Endothelial cell (in vitro differentiated cells): ENCODE results near the gene CEBPB. TPM values are rescaled to one million over a fixed set of nuclear protein-coding genes. Genes with fewer than 3 reads are reported as not detected.

Experiments used
- DNase-seq: peaks from one replicate; pipeline ENCODE4 v3.0.0; 2021; ENCODE audit warnings: low spot score
- H3K27ac Mint-ChIP-seq: one replicate; pipeline ENCODE4 v1.8.0; 2021; ENCODE audit warnings: mixed read lengths, inconsistent platforms; ENCODE audit not compliant: unreplicated experiment
- H3K27me3 Mint-ChIP-seq: one replicate; pipeline ENCODE4 v1.8.0; 2021; ENCODE audit warnings: mild to moderate bottlenecking, moderate library complexity, mixed read lengths, inconsistent platforms; ENCODE audit not compliant: unreplicated experiment
- H3K36me3 Mint-ChIP-seq: one replicate; pipeline ENCODE4 v1.8.0; 2021; ENCODE audit warnings: mild to moderate bottlenecking, low read depth, mixed read lengths, inconsistent platforms; ENCODE audit not compliant: unreplicated experiment
- H3K4me1 Mint-ChIP-seq: one replicate; pipeline ENCODE4 v1.8.0; 2021; ENCODE audit warnings: mild to moderate bottlenecking, mixed read lengths, inconsistent platforms; ENCODE audit not compliant: unreplicated experiment
- H3K4me3 Mint-ChIP-seq: one replicate; pipeline ENCODE4 v1.8.0; 2021; ENCODE audit warnings: mild to moderate bottlenecking, mixed read lengths, inconsistent platforms; ENCODE audit not compliant: unreplicated experiment
- H3K9me3 Mint-ChIP-seq: one replicate; pipeline ENCODE4 v1.8.0; 2021; ENCODE audit warnings: mixed read lengths, inconsistent platforms; ENCODE audit not compliant: unreplicated experiment
- total RNA-seq: library from RNA; stranded (reverse); fragmentation: NEBNext Ultra II Directional; extraction: Animal tissue kit (Norgen Biotek cat#: 25700); gene quantifications from one replicate; pipeline ENCODE4 v1.2.1, GENCODE V29; 2021; ENCODE audit not compliant: unreplicated experiment
- TF ChIP-seq, protein P1 (sequence below): fragments of 200-600 bp; sonication (generic); IDR thresholded peaks from one replicate; pipeline ENCODE4 v1.5.0; 2021; ENCODE audit warnings: antibody characterized with exemption; ENCODE audit not compliant: unreplicated experiment

The CEBPB gene
- total RNA-seq, 1 donor from 2014 or later, result 28.1 TPM

DNA sequence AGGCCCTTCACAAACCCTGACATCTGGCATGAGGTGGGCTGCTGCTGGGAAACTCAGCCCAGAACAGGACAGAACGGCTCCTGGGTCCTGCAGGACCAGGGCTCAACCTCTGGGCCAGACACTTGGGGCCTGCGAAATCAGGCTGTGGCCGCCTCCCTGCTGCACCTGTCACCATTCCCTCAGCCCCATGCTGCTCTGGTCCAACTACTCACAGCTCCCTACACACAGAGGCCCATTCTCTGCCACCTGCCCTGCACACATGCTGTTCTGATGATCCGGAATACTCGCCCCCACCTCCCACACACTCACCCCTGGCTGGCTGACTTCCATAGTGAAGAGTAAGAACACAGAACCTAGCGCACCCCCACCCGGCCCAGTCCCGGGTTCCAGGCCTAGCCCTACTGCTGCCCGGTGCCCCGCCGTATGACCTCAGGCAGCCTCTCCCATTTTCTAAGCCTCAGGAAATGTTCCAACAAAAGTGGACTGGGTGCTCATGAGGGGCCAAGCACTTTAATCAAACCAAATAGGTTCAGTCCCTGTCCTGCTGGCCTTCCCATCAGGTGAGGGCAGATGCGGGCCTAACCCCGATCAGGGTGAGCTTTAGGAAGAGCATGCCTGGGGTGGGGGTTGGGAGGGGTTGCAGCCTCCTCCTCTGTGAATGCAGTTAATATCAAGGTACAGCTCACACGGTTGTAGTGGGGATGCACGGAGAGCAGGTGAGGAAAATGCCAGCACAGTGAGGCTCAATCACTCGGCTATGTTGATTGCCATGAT, 41.0 kb upstream of the CEBPB start:
- no peak overlapping the region for H3K27ac Mint-ChIP-seq
- DNase-seq, result no peak
- no peak overlapping the region for H3K4me3 Mint-ChIP-seq
- TF ChIP-seq, protein P1, sequence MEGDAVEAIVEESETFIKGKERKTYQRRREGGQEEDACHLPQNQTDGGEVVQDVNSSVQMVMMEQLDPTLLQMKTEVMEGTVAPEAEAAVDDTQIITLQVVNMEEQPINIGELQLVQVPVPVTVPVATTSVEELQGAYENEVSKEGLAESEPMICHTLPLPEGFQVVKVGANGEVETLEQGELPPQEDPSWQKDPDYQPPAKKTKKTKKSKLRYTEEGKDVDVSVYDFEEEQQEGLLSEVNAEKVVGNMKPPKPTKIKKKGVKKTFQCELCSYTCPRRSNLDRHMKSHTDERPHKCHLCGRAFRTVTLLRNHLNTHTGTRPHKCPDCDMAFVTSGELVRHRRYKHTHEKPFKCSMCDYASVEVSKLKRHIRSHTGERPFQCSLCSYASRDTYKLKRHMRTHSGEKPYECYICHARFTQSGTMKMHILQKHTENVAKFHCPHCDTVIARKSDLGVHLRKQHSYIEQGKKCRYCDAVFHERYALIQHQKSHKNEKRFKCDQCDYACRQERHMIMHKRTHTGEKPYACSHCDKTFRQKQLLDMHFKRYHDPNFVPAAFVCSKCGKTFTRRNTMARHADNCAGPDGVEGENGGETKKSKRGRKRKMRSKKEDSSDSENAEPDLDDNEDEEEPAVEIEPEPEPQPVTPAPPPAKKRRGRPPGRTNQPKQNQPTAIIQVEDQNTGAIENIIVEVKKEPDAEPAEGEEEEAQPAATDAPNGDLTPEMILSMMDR, result no peak
- H3K27me3 Mint-ChIP-seq, result peaks cover 10% of the 10 kb centered on the region
- peaks cover 61% of the 10 kb centered on the region for H3K4me1 Mint-ChIP-seq
- H3K36me3 Mint-ChIP-seq, result peaks cover 20% of the 10 kb centered on the region
- no peaks in the 10 kb centered on the region for H3K9me3 Mint-ChIP-seq

DNA sequence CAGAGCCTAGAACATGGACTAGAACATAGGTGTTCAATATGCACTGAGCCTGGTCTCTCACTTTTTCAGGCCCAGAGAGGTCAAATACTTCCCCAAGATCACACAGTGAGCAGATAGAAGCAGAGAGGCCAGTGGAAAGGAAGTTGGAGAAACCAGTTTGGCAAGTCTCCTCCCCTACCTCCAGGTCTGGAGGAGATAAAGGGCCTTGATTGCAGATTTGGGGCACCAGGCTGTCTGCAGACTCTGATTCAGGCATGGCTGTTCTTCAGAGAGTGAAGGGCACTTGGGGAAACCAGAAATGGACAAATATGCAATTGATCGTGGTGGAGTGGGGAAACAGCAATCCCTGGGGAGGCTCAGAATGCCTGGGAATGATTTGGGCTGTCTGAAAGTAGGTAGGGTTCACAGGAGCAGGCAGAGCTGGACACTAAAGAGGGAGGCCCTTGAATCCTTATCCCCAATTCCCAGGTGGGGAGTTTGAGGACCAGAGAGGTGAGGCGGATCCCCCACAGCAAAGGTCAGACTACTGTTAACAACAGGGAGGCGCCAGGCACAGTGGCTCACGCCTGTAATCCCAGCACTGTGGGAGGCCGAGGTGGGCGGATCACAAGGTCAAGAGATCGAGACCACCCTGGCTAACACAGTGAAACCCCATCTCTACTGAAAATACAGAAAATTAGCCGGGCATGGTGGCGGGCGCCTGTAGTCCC, 39.4 kb upstream of the CEBPB start:
- H3K9me3 Mint-ChIP-seq, result no peaks in the 10 kb centered on the region
- H3K27ac Mint-ChIP-seq, result no peak overlapping the region
- peaks cover 10% of the 10 kb centered on the region for H3K27me3 Mint-ChIP-seq
- peaks cover 16% of the 10 kb centered on the region for H3K36me3 Mint-ChIP-seq
- peaks cover 57% of the 10 kb centered on the region for H3K4me1 Mint-ChIP-seq
- no peak for DNase-seq
- peak overlapping the region; percentile 19 for H3K4me3 Mint-ChIP-seq
- TF ChIP-seq, protein P1, result no peak

DNA sequence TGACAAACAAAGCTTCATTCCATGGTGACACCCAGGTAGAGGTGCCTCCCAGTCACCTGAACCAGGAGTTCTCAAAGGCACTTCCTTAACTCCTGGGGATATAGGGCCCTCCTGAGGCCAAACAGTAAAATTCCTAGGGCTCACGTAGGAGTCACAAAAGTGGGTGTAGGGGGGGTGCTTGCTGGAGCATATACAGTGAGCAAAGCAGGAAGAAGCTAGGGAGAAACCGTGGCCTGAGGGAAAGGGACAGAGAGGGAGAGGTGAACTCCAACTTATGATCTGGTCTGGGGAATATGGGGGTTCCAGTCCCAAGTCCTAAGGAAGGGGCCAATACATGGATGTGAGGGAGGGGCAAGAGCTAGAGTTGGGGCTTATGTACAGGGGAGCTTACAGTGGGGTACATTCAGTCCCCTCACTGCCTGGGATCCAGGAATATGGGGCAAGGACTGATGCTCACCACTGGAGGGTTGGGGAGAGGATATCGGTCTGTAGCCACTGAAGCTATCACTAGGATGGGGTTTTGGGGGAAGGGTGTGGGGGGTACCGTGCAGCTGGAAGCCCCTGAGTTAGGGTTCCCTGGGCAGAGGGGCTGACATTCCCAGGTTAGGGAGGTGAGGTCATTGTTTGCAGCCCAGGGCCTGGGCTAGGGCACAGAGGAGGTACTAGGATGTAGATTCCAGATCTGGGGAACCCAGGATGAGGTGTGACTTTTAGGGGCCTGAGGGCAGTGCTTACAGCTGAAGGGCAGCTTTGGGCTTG, 38.1 kb upstream of the CEBPB start:
- Mint-ChIP-seq H3K36me3 (peaks cover 14% of the 10 kb centered on the region), H3K4me1 (peaks cover 44% of the 10 kb centered on the region), H3K4me3 (peak overlapping the region; percentile 94), H3K9me3 (no peaks in the 10 kb centered on the region), H3K27me3 (peaks cover 10% of the 10 kb centered on the region), H3K27ac (peak overlapping the region; percentile 80)
- TF ChIP-seq, protein P1, result no peak
- no peak for DNase-seq

DNA sequence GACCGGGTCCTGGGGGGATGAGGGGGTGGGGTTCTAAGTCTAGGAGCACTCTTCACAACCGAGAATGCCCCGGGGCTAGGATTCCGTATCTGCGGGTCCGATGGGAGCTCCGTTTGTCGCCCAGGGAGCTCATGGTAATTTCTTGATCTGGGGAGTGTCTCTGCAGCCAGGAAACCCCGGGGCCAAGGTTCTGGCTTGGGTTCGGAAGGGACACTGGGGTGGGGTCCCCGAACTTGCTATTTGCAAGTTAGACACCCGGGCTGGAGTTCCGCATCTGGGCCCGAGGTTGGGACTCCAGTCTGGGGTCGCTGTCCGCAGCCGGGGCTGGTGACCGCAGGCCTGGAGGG, 37.5 kb upstream of the CEBPB start:
- H3K27ac Mint-ChIP-seq, result peak overlapping the region; percentile 80
- TF ChIP-seq, protein P1, result no peak
- DNase-seq, result no peak
- peaks cover 41% of the 10 kb centered on the region for H3K4me1 Mint-ChIP-seq
- peaks cover 10% of the 10 kb centered on the region for H3K27me3 Mint-ChIP-seq
- peaks cover 14% of the 10 kb centered on the region for H3K36me3 Mint-ChIP-seq
- no peaks in the 10 kb centered on the region for H3K9me3 Mint-ChIP-seq
- H3K4me3 Mint-ChIP-seq, result peak overlapping the region; percentile 94
